ENCODE data around the gene GPRC5A.

DNA sequence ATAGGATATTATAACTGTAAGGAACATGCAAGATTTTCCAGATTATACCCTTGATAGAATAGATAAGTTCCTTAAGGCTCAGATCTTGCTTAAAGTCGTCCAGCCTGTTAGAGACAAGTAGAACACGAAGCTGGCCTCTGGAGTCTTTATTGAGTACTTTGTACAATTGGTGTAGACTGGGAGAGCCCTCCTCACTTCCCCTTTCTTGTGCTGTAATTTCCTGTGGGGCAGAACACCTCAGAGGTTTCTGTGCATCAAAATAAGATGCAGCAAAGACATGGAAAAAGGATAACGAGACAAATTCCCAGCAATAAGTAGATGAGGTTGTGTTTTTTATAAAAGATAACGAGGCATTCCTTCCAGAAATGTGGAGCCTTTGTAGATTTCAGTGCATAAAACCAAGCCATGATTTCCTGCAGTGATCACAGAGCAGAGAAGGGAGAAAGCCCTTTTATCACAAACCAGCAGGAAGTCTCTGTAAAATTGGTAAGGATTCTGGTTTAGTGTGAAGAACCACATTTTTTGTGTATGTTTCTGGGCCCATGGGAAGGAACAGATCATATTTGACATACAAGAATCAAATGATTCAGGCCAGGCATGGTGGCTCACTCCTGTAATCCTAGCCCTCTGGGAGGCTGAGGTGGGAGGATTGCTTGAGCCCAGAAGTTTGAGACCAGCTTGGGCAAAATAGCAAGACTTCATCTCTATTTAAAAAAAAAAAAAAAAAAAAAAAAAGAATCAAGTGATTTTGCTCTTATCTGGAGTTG, 18.0 kb downstream of the GPRC5A start:
- TF ChIP-seq, protein P1, sequence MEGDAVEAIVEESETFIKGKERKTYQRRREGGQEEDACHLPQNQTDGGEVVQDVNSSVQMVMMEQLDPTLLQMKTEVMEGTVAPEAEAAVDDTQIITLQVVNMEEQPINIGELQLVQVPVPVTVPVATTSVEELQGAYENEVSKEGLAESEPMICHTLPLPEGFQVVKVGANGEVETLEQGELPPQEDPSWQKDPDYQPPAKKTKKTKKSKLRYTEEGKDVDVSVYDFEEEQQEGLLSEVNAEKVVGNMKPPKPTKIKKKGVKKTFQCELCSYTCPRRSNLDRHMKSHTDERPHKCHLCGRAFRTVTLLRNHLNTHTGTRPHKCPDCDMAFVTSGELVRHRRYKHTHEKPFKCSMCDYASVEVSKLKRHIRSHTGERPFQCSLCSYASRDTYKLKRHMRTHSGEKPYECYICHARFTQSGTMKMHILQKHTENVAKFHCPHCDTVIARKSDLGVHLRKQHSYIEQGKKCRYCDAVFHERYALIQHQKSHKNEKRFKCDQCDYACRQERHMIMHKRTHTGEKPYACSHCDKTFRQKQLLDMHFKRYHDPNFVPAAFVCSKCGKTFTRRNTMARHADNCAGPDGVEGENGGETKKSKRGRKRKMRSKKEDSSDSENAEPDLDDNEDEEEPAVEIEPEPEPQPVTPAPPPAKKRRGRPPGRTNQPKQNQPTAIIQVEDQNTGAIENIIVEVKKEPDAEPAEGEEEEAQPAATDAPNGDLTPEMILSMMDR (IDR thresholded peaks at IDR 0.05; ENCODE audit: insufficient read depth, low read length), result no peak
- TF ChIP-seq, protein P2, sequence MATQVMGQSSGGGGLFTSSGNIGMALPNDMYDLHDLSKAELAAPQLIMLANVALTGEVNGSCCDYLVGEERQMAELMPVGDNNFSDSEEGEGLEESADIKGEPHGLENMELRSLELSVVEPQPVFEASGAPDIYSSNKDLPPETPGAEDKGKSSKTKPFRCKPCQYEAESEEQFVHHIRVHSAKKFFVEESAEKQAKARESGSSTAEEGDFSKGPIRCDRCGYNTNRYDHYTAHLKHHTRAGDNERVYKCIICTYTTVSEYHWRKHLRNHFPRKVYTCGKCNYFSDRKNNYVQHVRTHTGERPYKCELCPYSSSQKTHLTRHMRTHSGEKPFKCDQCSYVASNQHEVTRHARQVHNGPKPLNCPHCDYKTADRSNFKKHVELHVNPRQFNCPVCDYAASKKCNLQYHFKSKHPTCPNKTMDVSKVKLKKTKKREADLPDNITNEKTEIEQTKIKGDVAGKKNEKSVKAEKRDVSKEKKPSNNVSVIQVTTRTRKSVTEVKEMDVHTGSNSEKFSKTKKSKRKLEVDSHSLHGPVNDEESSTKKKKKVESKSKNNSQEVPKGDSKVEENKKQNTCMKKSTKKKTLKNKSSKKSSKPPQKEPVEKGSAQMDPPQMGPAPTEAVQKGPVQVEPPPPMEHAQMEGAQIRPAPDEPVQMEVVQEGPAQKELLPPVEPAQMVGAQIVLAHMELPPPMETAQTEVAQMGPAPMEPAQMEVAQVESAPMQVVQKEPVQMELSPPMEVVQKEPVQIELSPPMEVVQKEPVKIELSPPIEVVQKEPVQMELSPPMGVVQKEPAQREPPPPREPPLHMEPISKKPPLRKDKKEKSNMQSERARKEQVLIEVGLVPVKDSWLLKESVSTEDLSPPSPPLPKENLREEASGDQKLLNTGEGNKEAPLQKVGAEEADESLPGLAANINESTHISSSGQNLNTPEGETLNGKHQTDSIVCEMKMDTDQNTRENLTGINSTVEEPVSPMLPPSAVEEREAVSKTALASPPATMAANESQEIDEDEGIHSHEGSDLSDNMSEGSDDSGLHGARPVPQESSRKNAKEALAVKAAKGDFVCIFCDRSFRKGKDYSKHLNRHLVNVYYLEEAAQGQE (IDR thresholded peaks at IDR 0.05; ENCODE audit: insufficient replicate concordance, low read depth), result no peak
- TF ChIP-seq POLR2AphosphoS5 (IDR thresholded peaks at IDR 0.05; ENCODE audit: low read depth) (no peak), GABPA (IDR thresholded peaks at IDR 0.05; ENCODE audit: low read depth) (no peak)

Measured in HL-60 (cell line).